ENCODE results near the gene MGAT4B.
A peak's percentile ranks its signal among the peaks of the same experiment; 100 is the strongest.

The MGAT4B gene

GRCh38 chr5:179805529-179806249, 977 bp downstream of the MGAT4B start:
- peak; percentile 93 for DNase-seq

GRCh38 chr5:179805070-179805528, 1.6 kb downstream of the MGAT4B start:
- peak; percentile 62 for DNase-seq

GRCh38 chr5:179804555-179804947, 2.1 kb downstream of the MGAT4B start:
- no peak for DNase-seq

GRCh38 chr5:179803651-179804554, 2.8 kb downstream of the MGAT4B start:
- peak; percentile 70 for DNase-seq

- peak; percentile 49 for DNase-seq
These were observed 3.6 kb downstream of the MGAT4B start for GRCh38 chr5:179802950-179803562.

GRCh38 chr5:179802207-179802883, 4.3 kb downstream of the MGAT4B start:
- DNase-seq, result peak; percentile 75

GRCh38 chr5:179801304-179802206, 5.1 kb downstream of the MGAT4B start:
- peak; percentile 99 for DNase-seq

- DNase-seq, result peak; percentile 46
These were observed 5.9 kb downstream of the MGAT4B start for GRCh38 chr5:179800696-179801201.

GRCh38 chr5:179800071-179800695, 6.5 kb downstream of the MGAT4B start:
- DNase-seq, result no peak

GRCh38 chr5:179799644-179799973, 7.1 kb downstream of the MGAT4B start:
- DNase-seq, result no peak

GRCh38 chr5:179798771-179799643, 7.7 kb downstream of the MGAT4B start:
- no peak for DNase-seq

GRCh38 chr5:179798144-179798770, 8.4 kb downstream of the MGAT4B start:
- no peak for DNase-seq

- DNase-seq, result no peak
These were observed 8.9 kb downstream of the MGAT4B start for GRCh38 chr5:179797741-179798140.

GRCh38 chr5:179796877-179797608, 9.6 kb downstream of the MGAT4B start:
- DNase-seq, result peak; percentile 49

GRCh38 chr5:179795863-179796833, 10.5 kb downstream of the MGAT4B start:
- peak; percentile 98 for DNase-seq

GRCh38 chr5:179795049-179795862, 11.4 kb downstream of the MGAT4B start:
- peak; percentile 53 for DNase-seq

GRCh38 chr5:179794575-179794974, 12.1 kb downstream of the MGAT4B start:
- no peak for DNase-seq
